ENCODE results near the gene AP4S1.

Gene AP4S1

DNA sequence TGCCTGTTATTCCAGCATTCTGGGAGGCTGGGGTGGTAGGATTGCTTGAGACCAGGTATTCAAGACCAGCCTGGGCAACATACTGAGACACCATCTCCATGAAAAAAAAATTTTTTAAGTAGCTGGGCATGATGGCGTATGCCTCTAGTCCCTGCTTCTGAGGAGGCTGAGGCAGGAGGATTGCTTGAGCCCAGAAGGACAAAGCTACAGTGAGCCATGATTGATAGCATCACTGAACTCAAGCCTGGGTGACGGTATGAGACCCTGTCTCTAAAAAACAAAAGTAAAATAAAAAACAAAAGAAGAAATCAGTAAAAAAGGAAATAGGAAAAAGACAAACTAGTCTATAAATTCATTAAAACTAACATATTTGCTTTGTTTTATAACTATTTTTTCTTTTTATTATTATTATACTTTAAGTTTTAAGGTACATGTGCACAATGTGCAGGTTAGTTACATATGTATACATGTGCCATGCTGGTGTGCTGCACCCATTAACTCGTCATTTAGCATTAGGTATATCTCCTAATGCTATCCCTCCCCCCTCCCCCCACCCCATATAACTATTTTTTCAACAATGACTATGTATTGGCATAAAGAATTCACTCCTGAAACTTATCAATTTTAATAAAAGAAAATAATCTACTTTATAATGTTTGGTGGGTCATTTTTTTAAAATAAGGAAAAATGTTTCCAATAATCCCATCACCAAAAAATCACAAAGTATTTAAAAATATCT, 15.4 kb upstream of the AP4S1 start:
- H3K4me3 ChIP-seq (ENCODE audit: low read depth, low read length): no peak overlapping the region
- H3K9ac ChIP-seq (ENCODE audit: low read depth, low read length): no peak overlapping the region
- H3K4me1 ChIP-seq (ENCODE audit: control insufficient read depth, insufficient read depth, low read length): peaks cover 8% of the 10 kb centered on the region
- H3K27ac ChIP-seq (ENCODE audit: low read depth, low read length): no peak overlapping the region
- H3K36me3 ChIP-seq (ENCODE audit: control insufficient read depth, insufficient read depth, low read length): 0 out of 2 replicates have a peak, but pooled peaks cover 6% of the 10 kb centered on the region
- no peaks in the 10 kb centered on the region for H3K9me3 ChIP-seq (ENCODE audit: control insufficient read depth, insufficient read depth, low read length)
- no peaks in the 10 kb centered on the region for H3K27me3 ChIP-seq (ENCODE audit: control insufficient read depth, insufficient read depth, low read length)

GRCh38 chr14:31010935-31011334, 14.5 kb upstream of the AP4S1 start:
- Histone ChIP-seq H3K27me3 (ENCODE audit: control insufficient read depth, insufficient read depth, low read length) (no peaks in the 10 kb centered on the region), H3K9ac (ENCODE audit: low read depth, low read length) (no peak overlapping the region), H3K27ac (ENCODE audit: low read depth, low read length) (no peak overlapping the region), H3K4me1 (ENCODE audit: control insufficient read depth, insufficient read depth, low read length) (no peaks in the 10 kb centered on the region), H3K36me3 (ENCODE audit: control insufficient read depth, insufficient read depth, low read length) (0 out of 2 replicates have a peak, but pooled peaks cover 6% of the 10 kb centered on the region), H3K4me3 (ENCODE audit: low read depth, low read length) (no peak overlapping the region), H3K9me3 (ENCODE audit: control insufficient read depth, insufficient read depth, low read length) (no peaks in the 10 kb centered on the region)

DNA sequence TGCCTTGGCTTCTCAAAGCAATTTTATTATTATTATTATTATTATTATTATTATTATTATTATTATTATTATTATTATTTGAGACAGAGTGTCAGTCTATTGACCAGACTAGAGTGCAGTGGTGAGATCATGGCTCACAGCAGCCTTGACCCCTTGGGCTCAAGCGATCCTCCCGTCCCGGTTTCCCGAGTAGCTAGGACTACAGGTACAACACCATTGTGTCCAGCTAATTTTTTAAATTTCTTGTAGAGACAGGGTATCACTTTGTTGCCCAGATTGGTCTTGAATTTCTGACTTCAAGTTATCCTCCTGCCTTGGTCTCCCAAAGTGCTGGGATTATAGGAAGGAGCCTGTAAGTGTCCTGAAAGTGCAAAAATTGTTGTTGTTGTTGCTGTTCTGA, 11.6 kb upstream of the AP4S1 start:
- Histone ChIP-seq H3K4me1 (ENCODE audit: control insufficient read depth, insufficient read depth, low read length) (no peaks in the 10 kb centered on the region), H3K27me3 (ENCODE audit: control insufficient read depth, insufficient read depth, low read length) (no peaks in the 10 kb centered on the region)

DNA sequence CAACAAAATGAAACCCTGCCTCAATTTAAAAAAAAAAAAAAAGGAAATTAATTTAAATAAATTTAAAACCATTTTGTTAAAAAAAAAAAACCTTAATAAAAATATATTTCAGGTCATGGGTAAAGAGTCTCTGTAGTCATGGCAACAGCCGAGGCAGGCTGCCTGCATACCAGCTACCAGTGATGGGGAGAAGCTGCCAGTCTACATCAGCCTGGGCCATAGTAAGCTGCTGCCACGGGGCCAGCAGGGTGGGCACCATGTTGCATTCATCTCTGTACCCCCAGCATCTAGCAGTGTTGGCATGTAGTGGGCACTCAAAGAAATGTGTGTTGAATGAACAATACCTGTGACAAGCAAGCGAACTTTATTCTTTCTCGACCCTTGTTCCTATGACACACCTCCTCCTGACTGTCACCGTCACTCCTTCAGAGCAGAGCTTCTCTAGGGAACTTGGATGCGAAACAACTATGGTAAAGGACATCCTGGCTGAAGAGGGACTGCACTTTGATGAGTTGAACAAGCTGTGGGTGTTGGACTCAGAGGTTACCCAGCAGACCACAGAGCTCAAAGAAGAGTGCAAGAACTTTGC, 7.3 kb upstream of the AP4S1 start:
- Histone ChIP-seq H3K27me3 (ENCODE audit: control insufficient read depth, insufficient read depth, low read length) (no peaks in the 10 kb centered on the region), H3K4me1 (ENCODE audit: control insufficient read depth, insufficient read depth, low read length) (0 out of 2 replicates have a peak, but pooled peaks cover 1% of the 10 kb centered on the region), H3K36me3 (ENCODE audit: control insufficient read depth, insufficient read depth, low read length) (peaks cover 13% of the 10 kb centered on the region; the same call in 1 of the 2 replicates), H3K4me3 (ENCODE audit: low read depth, low read length) (no peak overlapping the region), H3K9me3 (ENCODE audit: control insufficient read depth, insufficient read depth, low read length) (no peaks in the 10 kb centered on the region), H3K27ac (ENCODE audit: low read depth, low read length) (no peak overlapping the region), H3K9ac (ENCODE audit: low read depth, low read length) (no peak overlapping the region)

More for the DNA sequence above, 11.6 kb upstream of the AP4S1 start:
- Histone ChIP-seq H3K9me3 (ENCODE audit: control insufficient read depth, insufficient read depth, low read length) (no peaks in the 10 kb centered on the region), H3K36me3 (ENCODE audit: control insufficient read depth, insufficient read depth, low read length) (0 out of 2 replicates have a peak, but pooled peaks cover 6% of the 10 kb centered on the region), H3K27ac (ENCODE audit: low read depth, low read length) (no peak overlapping the region), H3K9ac (ENCODE audit: low read depth, low read length) (no peak overlapping the region), H3K4me3 (ENCODE audit: low read depth, low read length) (no peak overlapping the region)

GRCh38 chr14:31020834-31021575, 4.4 kb upstream of the AP4S1 start:
- H3K27me3 ChIP-seq (ENCODE audit: control insufficient read depth, insufficient read depth, low read length): no peaks in the 10 kb centered on the region
- H3K27ac ChIP-seq (ENCODE audit: low read depth, low read length): no peak overlapping the region
- no peak overlapping the region for H3K9ac ChIP-seq (ENCODE audit: low read depth, low read length)
- H3K4me3 ChIP-seq (ENCODE audit: low read depth, low read length): no peak overlapping the region
- peaks cover 17% of the 10 kb centered on the region; the same call in 1 of the 2 replicates for H3K4me1 ChIP-seq (ENCODE audit: control insufficient read depth, insufficient read depth, low read length)
- no peaks in the 10 kb centered on the region for H3K9me3 ChIP-seq (ENCODE audit: control insufficient read depth, insufficient read depth, low read length)
- H3K36me3 ChIP-seq (ENCODE audit: control insufficient read depth, insufficient read depth, low read length): peaks cover 13% of the 10 kb centered on the region; the same call in 1 of the 2 replicates

DNA sequence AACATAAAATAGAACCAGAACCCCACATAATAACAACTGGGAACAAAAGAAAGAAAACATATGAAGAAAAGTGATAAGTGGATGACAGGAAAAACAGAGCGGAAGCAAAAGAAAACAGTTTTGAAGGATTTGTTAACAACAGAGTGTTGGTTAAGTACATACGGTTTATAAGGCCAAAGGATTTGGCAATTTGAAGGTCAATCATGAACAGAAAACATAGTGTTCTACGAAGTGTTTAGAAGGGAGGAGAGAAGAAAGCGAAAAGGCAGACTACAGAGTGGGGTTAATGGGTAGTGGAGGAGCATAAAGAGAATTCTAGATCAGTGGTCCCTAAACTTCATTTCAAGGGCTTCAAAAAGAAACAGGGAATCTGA, 3.9 kb upstream of the AP4S1 start:
- H3K36me3 ChIP-seq (ENCODE audit: control insufficient read depth, insufficient read depth, low read length): peaks cover 13% of the 10 kb centered on the region; the same call in 1 of the 2 replicates
- H3K27me3 ChIP-seq (ENCODE audit: control insufficient read depth, insufficient read depth, low read length): no peaks in the 10 kb centered on the region
- H3K9me3 ChIP-seq (ENCODE audit: control insufficient read depth, insufficient read depth, low read length): no peaks in the 10 kb centered on the region
- H3K27ac ChIP-seq (ENCODE audit: low read depth, low read length): no peak overlapping the region
- no peak overlapping the region for H3K4me3 ChIP-seq (ENCODE audit: low read depth, low read length)
- H3K9ac ChIP-seq (ENCODE audit: low read depth, low read length): no peak overlapping the region
- H3K4me1 ChIP-seq (ENCODE audit: control insufficient read depth, insufficient read depth, low read length): peaks cover 17% of the 10 kb centered on the region; the same call in 1 of the 2 replicates

DNA sequence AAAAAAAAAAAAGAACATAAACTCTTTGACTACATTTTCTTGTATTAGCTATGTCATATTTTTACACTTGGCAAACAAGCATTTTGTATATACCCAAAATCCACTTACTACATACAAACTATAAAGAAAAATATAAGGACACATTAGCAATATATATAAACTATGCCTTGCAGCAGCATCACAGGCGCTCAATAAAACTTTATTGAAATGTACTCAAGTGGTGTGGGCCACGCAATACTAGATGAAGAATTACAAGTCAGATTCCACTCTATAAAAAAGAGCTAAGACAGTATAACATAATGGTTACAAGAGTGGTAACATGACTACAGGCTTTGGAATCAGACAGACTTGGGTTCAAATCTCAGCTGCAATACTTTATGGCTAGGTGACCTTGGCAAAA, 3.1 kb upstream of the AP4S1 start:
- Histone ChIP-seq H3K27me3 (ENCODE audit: control insufficient read depth, insufficient read depth, low read length) (no peaks in the 10 kb centered on the region), H3K36me3 (ENCODE audit: control insufficient read depth, insufficient read depth, low read length) (peaks cover 13% of the 10 kb centered on the region; the same call in 1 of the 2 replicates), H3K9me3 (ENCODE audit: control insufficient read depth, insufficient read depth, low read length) (no peaks in the 10 kb centered on the region), H3K4me3 (ENCODE audit: low read depth, low read length) (no peak overlapping the region), H3K27ac (ENCODE audit: low read depth, low read length) (no peak overlapping the region), H3K4me1 (ENCODE audit: control insufficient read depth, insufficient read depth, low read length) (peaks cover 17% of the 10 kb centered on the region; the same call in 1 of the 2 replicates), H3K9ac (ENCODE audit: low read depth, low read length) (no peak overlapping the region)

DNA sequence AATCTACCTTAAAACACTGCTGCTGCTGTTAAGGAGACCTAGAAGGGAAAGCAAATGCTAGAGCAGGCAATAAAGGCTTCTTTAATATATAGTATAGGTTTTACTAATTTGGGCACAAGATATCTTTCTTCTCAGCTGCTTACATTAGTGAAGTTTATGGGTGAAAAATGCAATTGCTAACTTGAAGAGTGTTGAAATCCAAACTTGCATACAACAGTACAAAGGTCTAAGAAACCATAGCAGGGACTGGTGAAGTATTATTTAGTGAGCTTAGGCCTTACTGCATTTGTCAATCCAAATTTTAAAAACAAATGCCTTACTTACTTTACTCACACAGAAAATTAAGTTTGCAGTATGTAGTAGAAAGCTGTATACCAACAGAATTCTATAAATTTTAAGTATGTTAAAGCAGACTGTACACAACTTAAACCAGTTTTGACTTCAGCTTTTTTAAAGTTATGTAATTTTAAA, 1.4 kb upstream of the AP4S1 start:
- Histone ChIP-seq H3K27ac (ENCODE audit: low read depth, low read length) (no peak overlapping the region), H3K36me3 (ENCODE audit: control insufficient read depth, insufficient read depth, low read length) (peaks cover 7% of the 10 kb centered on the region; the same call in 1 of the 2 replicates), H3K27me3 (ENCODE audit: control insufficient read depth, insufficient read depth, low read length) (no peaks in the 10 kb centered on the region), H3K4me1 (ENCODE audit: control insufficient read depth, insufficient read depth, low read length) (peaks cover 17% of the 10 kb centered on the region; the same call in 1 of the 2 replicates), H3K4me3 (ENCODE audit: low read depth, low read length) (peak overlapping the region; percentile 94), H3K9me3 (ENCODE audit: control insufficient read depth, insufficient read depth, low read length) (no peaks in the 10 kb centered on the region), H3K9ac (ENCODE audit: low read depth, low read length) (no peak overlapping the region)

DNA sequence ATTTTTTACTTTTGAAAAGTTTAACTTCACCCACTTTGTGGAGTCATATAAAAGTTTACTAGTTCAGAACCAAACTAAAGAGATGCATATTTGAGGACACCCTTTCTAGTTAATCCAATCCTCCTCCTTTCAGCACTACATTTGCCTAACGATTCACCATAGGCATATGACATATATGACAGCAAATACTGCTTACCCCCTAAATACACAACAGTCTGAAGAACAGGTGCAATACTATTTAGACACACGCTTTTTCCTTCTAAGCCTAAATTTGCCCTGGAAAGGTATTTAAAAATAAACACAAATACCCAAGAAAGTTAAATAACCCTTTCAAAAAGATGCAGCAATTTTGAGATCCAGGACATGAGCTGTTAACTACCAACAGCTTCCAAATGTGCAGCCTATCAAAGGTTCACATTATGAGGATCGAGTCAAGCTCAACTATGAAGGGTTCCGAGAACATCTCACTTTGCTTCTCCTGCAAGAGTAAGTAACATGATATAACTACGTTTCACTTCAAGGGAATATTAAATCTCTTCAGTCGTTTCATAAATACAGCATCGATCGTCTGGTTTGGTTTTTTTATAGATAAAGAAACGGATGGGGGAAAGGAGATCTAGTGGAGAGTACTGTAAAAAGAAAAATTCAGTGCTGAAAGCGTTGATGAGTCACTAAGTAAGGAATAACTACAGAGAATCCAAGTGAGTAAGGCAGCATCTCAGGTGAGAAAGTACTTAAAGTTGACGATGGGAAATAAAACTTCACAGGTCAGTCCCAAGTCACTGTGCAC, 677 bp upstream of the AP4S1 start:
- Histone ChIP-seq H3K27ac (ENCODE audit: low read depth, low read length) (peak overlapping the region; percentile 97), H3K36me3 (ENCODE audit: control insufficient read depth, insufficient read depth, low read length) (peaks cover 7% of the 10 kb centered on the region; the same call in 1 of the 2 replicates), H3K9me3 (ENCODE audit: control insufficient read depth, insufficient read depth, low read length) (no peaks in the 10 kb centered on the region), H3K4me1 (ENCODE audit: control insufficient read depth, insufficient read depth, low read length) (peaks cover 17% of the 10 kb centered on the region; the same call in 1 of the 2 replicates), H3K27me3 (ENCODE audit: control insufficient read depth, insufficient read depth, low read length) (no peaks in the 10 kb centered on the region), H3K9ac (ENCODE audit: low read depth, low read length) (peak overlapping the region; percentile 93), H3K4me3 (ENCODE audit: low read depth, low read length) (peak overlapping the region; percentile 94)

- H3K36me3 ChIP-seq (ENCODE audit: control insufficient read depth, insufficient read depth, low read length): no peaks in the 10 kb centered on the region
- H3K4me1 ChIP-seq (ENCODE audit: control insufficient read depth, insufficient read depth, low read length): peaks cover 17% of the 10 kb centered on the region; the same call in 1 of the 2 replicates
- peak within 1 kb of the TSS; percentile 94 for H3K4me3 ChIP-seq (ENCODE audit: low read depth, low read length)
- no peaks in the 10 kb centered on the region for H3K9me3 ChIP-seq (ENCODE audit: control insufficient read depth, insufficient read depth, low read length)
- H3K9ac ChIP-seq (ENCODE audit: low read depth, low read length): peak within 1 kb of the TSS; percentile 93
- peak within 1 kb of the TSS; percentile 97 for H3K27ac ChIP-seq (ENCODE audit: low read depth, low read length)
- H3K27me3 ChIP-seq (ENCODE audit: control insufficient read depth, insufficient read depth, low read length): no peaks in the 10 kb centered on the region
These were observed 614 bp downstream of the AP4S1 start, which contains the start of gene STRN3 for GRCh38 chr14:31026077-31026449. TSS of gene STRN3 (minus strand) at chr14:31026379. CDS start at chr14:31026185, 194 bp downstream.
